GM23338 (cell line): ENCODE measurements around the gene ANKRD44. TPM values are rescaled to one million over a fixed set of nuclear protein-coding genes. Genes with fewer than 3 reads are reported as not detected.
A peak's percentile ranks its signal among the peaks of the same experiment; 100 is the strongest.

Experiments
- ATAC-seq: fragments of 200-7000 bp; cut with Tn5 transposase; 3 replicates; pipeline ENCODE4 v1.9.1; 2020
- DNase-seq: peaks from one replicate; pipeline ENCODE4 v3.0.0-alpha.2; 2015; ENCODE audit warnings: low spot score
- H2AFZ ChIP-seq: fragments of 200-600 bp; sonication (generic); 2 replicates; pipeline ENCODE4 v1.8.0; 2016; ENCODE audit warnings: antibody characterized with exemption, mild to moderate bottlenecking, moderate library complexity
- H3F3A ChIP-seq: fragments of 200-600 bp; sonication (generic); replicated peaks from 2 replicates; pipeline ENCODE4 v1.8.0; 2017; ENCODE audit warnings: antibody characterized with exemption, mixed run types, low read depth
- H3K27ac ChIP-seq: fragments of 200-600 bp; sonication (generic); 2 replicates; pipeline ENCODE4 v1.6.1; 2016; ENCODE audit warnings: low read depth
- H3K27me3 ChIP-seq: fragments of 200-600 bp; sonication (generic); 2 replicates; pipeline ENCODE4 v1.8.0; 2016; ENCODE audit warnings: mild to moderate bottlenecking, mixed run types, moderate library complexity; ENCODE audit not compliant: insufficient read depth
- H3K36me3 ChIP-seq: fragments of 200-600 bp; sonication (generic); 2 replicates; pipeline ENCODE4 v1.8.0; 2016; ENCODE audit warnings: mild to moderate bottlenecking; ENCODE audit not compliant: insufficient read depth
- H3K4me1 ChIP-seq: fragments of 200-600 bp; sonication (generic); 2 replicates; pipeline ENCODE4 v1.8.0; 2016; ENCODE audit warnings: mild to moderate bottlenecking, moderate library complexity; ENCODE audit not compliant: insufficient read depth
- H3K4me2 ChIP-seq: fragments of 200-600 bp; sonication (generic); 2 replicates; pipeline ENCODE4 v1.7.1; 2017; ENCODE audit warnings: mixed run types
- H3K4me3 ChIP-seq: fragments of 200-600 bp; sonication (generic); 2 replicates; pipeline ENCODE4 v1.6.1; 2016; ENCODE audit warnings: mixed run types
- H3K79me2 ChIP-seq: fragments of 200-600 bp; sonication (generic); replicated peaks from 2 replicates; pipeline ENCODE4 v1.8.0; 2017; ENCODE audit warnings: mild to moderate bottlenecking; ENCODE audit not compliant: insufficient read depth
- H3K9me2 ChIP-seq: fragments of 200-600 bp; sonication (generic); 2 replicates; pipeline ENCODE4 v1.8.0; 2017; ENCODE audit not compliant: insufficient read depth
- H4K20me1 ChIP-seq: fragments of 200-600 bp; sonication (generic); replicated peaks from 2 replicates; pipeline ENCODE4 v1.8.0; 2017; ENCODE audit warnings: mild to moderate bottlenecking; ENCODE audit not compliant: insufficient read depth
- H3K27ac Mint-ChIP-seq: 2 replicates; pipeline ENCODE4 v1.8.0; 2020; ENCODE audit warnings: inconsistent platforms, mild to moderate bottlenecking, moderate library complexity, mixed read lengths
- H3K27me3 Mint-ChIP-seq: 3 replicates; pipeline ENCODE4 v1.8.0; 2022; ENCODE audit warnings: low read depth, mild to moderate bottlenecking, moderate library complexity, mixed read lengths, inconsistent platforms; ENCODE audit not compliant: insufficient read depth, poor library complexity
- H3K36me3 Mint-ChIP-seq: 3 replicates; pipeline ENCODE4 v1.8.0; 2021; ENCODE audit warnings: low read depth, mild to moderate bottlenecking, inconsistent platforms, moderate library complexity, mixed read lengths
- H3K4me1 Mint-ChIP-seq: 3 replicates; pipeline ENCODE4 v1.8.0; 2020; ENCODE audit warnings: mild to moderate bottlenecking, inconsistent platforms, mixed read lengths
- H3K4me3 Mint-ChIP-seq: 3 replicates; pipeline ENCODE4 v1.8.0; 2021; ENCODE audit warnings: moderate library complexity, mild to moderate bottlenecking, inconsistent platforms, mixed read lengths
- H3K9me3 Mint-ChIP-seq: 3 replicates; pipeline ENCODE4 v1.8.0; 2020; ENCODE audit warnings: moderate library complexity, mild to moderate bottlenecking, inconsistent platforms, mixed read lengths
- CTCF ChIP-seq, 2 experiments: fragments of 200-600 bp in 1 of 2; sonication (generic) in 1 of 2; conservative IDR thresholded peaks; 2 replicates each; pipeline versions ENCODE4 v1.5.1 to v1.6.1; 2016 to 2017; ENCODE audit warnings: antibody characterized with exemption in 2 of 2, low read depth in 2 of 2, mild to moderate bottlenecking in 2 of 2, moderate library complexity in 1 of 2
- ETS1 ChIP-seq: IDR thresholded peaks from 2 replicates; pipeline ENCODE4 v1.6.1; 2016; ENCODE audit warnings: antibody characterized with exemption
- EZH2 ChIP-seq: fragments of 200-600 bp; sonication (generic); IDR thresholded peaks from one replicate; pipeline ENCODE4 v1.8.0; 2017; ENCODE audit warnings: antibody characterized with exemption, mild to moderate bottlenecking, low read depth; ENCODE audit not compliant: unreplicated experiment
- ZNF114 ChIP-seq: fragments of 250-450 bp; sonication (Bioruptor Pico); IDR thresholded peaks from 2 replicates; pipeline ENCODE4 v1.5.0; 2020; ENCODE audit warnings: mild to moderate bottlenecking, moderate library complexity
- polyA plus RNA-seq: library from polyadenylated mRNA; unstranded; fragments of >200 nt; fragmentation: Nextera tagmentation; extraction: Ambion mirVana; gene quantifications from 2 replicates; pipeline ENCODE4 v1.2.1, GENCODE V29; 2016
- total RNA-seq: library from RNA; depleted of rRNA; stranded (reverse); fragments of >200 nt; shearing (Covaris generic); gene quantifications from 2 replicates; pipeline ENCODE4 v1.2.3, GENCODE V29; 2014

Gene ANKRD44
- total and polyA plus RNA-seq, 2 experiments from 2014 or later, result 0.44 to 0.56 TPM

- Histone ChIP-seq H3K36me3 (no peaks in the 10 kb centered on the region), H3K27me3 (no peaks in the 10 kb centered on the region), H3K4me3 (no peak overlapping the region), H3F3A (no peaks in the 10 kb centered on the region), H4K20me1 (no peaks in the 10 kb centered on the region), H2AFZ (no peak overlapping the region), H3K79me2 (no peaks in the 10 kb centered on the region), H3K4me1 (0 out of 2 replicates have a peak, but pooled peaks cover 5% of the 10 kb centered on the region), H3K27ac (no peak overlapping the region), H3K9me2 (no peaks in the 10 kb centered on the region), H3K4me2 (no peak overlapping the region)
- no peak; the same call in 2 of the 3 replicates for ATAC-seq
- H3K4me1 Mint-ChIP-seq, result peaks cover 5% of the 10 kb centered on the region; the same call in 2 of the 3 replicates
- H3K27ac Mint-ChIP-seq, result no peak overlapping the region
- peaks cover 3% of the 10 kb centered on the region for H3K27me3 Mint-ChIP-seq
- no peak overlapping the region for H3K4me3 Mint-ChIP-seq
- TF ChIP-seq ZNF114 (CRISPR knock-in tag), result 0 out of 2 replicates have a peak, but pooled peaks have one; percentile 29
- TF ChIP-seq CTCF (conservative IDR thresholded peaks at IDR 0.05; ENCODE audit: low read depth in 2 of 2), result peak; percentile 64 to 70
- TF ChIP-seq ETS1, result no peak
- peak; percentile 64 for DNase-seq
- no peaks in the 10 kb centered on the region for H3K9me3 Mint-ChIP-seq
- no peaks in the 10 kb centered on the region for H3K36me3 Mint-ChIP-seq
These were observed 234.7 kb downstream of the ANKRD44 start for GRCh38 chr2:197075754-197076337.

- TF ChIP-seq EZH2, result no peak
- TF ChIP-seq ETS1, result no peak
- H3K4me2 ChIP-seq, result no peak overlapping the region
- no peaks in the 10 kb centered on the region for H3K9me2 ChIP-seq
- H3K4me1 Mint-ChIP-seq, result peaks cover 1% of the 10 kb centered on the region; the same call in 2 of the 3 replicates
- H3K79me2 ChIP-seq, result no peaks in the 10 kb centered on the region
- ATAC-seq, result no peak
- no peaks in the 10 kb centered on the region for H3K27me3 ChIP-seq
- no peak overlapping the region for H3K27ac Mint-ChIP-seq
- peaks cover 2% of the 10 kb centered on the region for H3K27me3 Mint-ChIP-seq
- no peaks in the 10 kb centered on the region for H3K36me3 ChIP-seq
- H3K4me1 ChIP-seq, result 0 out of 2 replicates have a peak, but pooled peaks cover 3% of the 10 kb centered on the region
- H3K4me3 Mint-ChIP-seq, result no peak overlapping the region
- no peak overlapping the region for H3K27ac ChIP-seq
- H3K4me3 ChIP-seq, result no peak overlapping the region
- DNase-seq, result no peak
- no peak overlapping the region for H2AFZ ChIP-seq
- no peaks in the 10 kb centered on the region for H3F3A ChIP-seq
- H3K9me3 Mint-ChIP-seq, result no peaks in the 10 kb centered on the region
- H4K20me1 ChIP-seq, result no peaks in the 10 kb centered on the region
- H3K36me3 Mint-ChIP-seq, result no peaks in the 10 kb centered on the region
These were observed 235.3 kb downstream of the ANKRD44 start for GRCh38 chr2:197075281-197075680.
